WERI-Rb-1 (cell line): ENCODE data around the gene KRT73.

Source experiments
- DNase-seq: peaks from one replicate; pipeline ENCODE4 v3.0.0-alpha.2; 2020
- H3K27ac ChIP-seq: fragments of 250-450 bp; sonication (Bioruptor Pico); 2 replicates; pipeline ENCODE4 v1.5.1; 2020; ENCODE audit warnings: mild to moderate bottlenecking, moderate library complexity
- H3K27me3 ChIP-seq: fragments of 250-450 bp; sonication (Bioruptor Pico); 2 replicates; pipeline ENCODE4 v1.5.1; 2021; ENCODE audit warnings: mild to moderate bottlenecking, low read depth, moderate library complexity; ENCODE audit not compliant: insufficient read depth, severe bottlenecking
- H3K36me3 ChIP-seq: fragments of 250-450 bp; sonication (Bioruptor Pico); 2 replicates; pipeline ENCODE4 v1.5.1; 2020; ENCODE audit warnings: mild to moderate bottlenecking, moderate library complexity
- H3K4me3 ChIP-seq: 2 replicates; pipeline ENCODE4 v1.5.1; 2011; ENCODE audit warnings: low read depth, mild to moderate bottlenecking, control low read depth, low read length
- H3K9me3 ChIP-seq: fragments of 250-450 bp; sonication (Bioruptor Pico); 2 replicates; pipeline ENCODE4 v1.5.1; 2021; ENCODE audit warnings: mild to moderate bottlenecking, moderate library complexity; ENCODE audit not compliant: severe bottlenecking
- TF ChIP-seq, protein P1 (sequence below): IDR thresholded peaks from 2 replicates; pipeline ENCODE4 v1.5.1; 2011; ENCODE audit warnings: low read depth, mild to moderate bottlenecking, control low read depth, inconsistent platforms, low read length

KRT73 gene

GRCh38 chr12:52662093-52662917, 43.9 kb upstream of the KRT73 start:
- H3K27me3 ChIP-seq, result peaks cover 94% of the 10 kb centered on the region
- H3K9me3 ChIP-seq, result no peaks in the 10 kb centered on the region
- no peak for DNase-seq
- no peaks in the 10 kb centered on the region for H3K36me3 ChIP-seq
- no peak overlapping the region for H3K4me3 ChIP-seq
- no peak overlapping the region for H3K27ac ChIP-seq
- TF ChIP-seq, protein P1, sequence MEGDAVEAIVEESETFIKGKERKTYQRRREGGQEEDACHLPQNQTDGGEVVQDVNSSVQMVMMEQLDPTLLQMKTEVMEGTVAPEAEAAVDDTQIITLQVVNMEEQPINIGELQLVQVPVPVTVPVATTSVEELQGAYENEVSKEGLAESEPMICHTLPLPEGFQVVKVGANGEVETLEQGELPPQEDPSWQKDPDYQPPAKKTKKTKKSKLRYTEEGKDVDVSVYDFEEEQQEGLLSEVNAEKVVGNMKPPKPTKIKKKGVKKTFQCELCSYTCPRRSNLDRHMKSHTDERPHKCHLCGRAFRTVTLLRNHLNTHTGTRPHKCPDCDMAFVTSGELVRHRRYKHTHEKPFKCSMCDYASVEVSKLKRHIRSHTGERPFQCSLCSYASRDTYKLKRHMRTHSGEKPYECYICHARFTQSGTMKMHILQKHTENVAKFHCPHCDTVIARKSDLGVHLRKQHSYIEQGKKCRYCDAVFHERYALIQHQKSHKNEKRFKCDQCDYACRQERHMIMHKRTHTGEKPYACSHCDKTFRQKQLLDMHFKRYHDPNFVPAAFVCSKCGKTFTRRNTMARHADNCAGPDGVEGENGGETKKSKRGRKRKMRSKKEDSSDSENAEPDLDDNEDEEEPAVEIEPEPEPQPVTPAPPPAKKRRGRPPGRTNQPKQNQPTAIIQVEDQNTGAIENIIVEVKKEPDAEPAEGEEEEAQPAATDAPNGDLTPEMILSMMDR, result no peak

GRCh38 chr12:52661668-52662067, 43.3 kb upstream of the KRT73 start:
- H3K36me3 ChIP-seq, result no peaks in the 10 kb centered on the region
- TF ChIP-seq, protein P1, result no peak
- H3K27me3 ChIP-seq, result peaks cover 98% of the 10 kb centered on the region
- H3K27ac ChIP-seq, result no peak overlapping the region
- H3K4me3 ChIP-seq, result no peak overlapping the region
- H3K9me3 ChIP-seq, result no peaks in the 10 kb centered on the region
- no peak for DNase-seq

- H3K27me3 ChIP-seq, result peaks cover 98% of the 10 kb centered on the region
- H3K36me3 ChIP-seq, result no peaks in the 10 kb centered on the region
- no peaks in the 10 kb centered on the region for H3K9me3 ChIP-seq
- no peak overlapping the region for H3K27ac ChIP-seq
- TF ChIP-seq, protein P1, result no peak
- DNase-seq, result no peak
- H3K4me3 ChIP-seq, result no peak overlapping the region
These were observed 42.7 kb upstream of the KRT73 start for GRCh38 chr12:52660934-52661499.

DNA sequence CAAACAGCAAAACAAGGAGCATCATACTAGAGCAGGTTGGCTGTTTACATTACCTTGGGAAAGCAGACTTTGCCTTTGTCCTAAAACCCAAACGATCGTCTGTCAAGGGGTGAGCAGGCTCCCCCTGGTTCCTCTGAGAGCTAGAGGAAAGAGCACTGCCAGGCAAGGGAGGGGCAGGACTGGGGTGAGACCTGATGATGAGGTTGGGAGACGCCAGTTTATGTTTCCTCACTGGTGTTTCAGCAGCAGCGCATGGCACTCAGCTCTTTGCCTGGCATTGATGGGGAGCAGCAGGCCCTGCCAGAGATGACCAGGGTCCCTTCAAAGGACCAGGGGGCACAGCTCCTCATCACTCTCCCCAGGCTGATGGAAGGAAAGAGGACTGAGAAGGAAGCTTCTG, 41.6 kb upstream of the KRT73 start:
- TF ChIP-seq, protein P1, result no peak
- peaks cover 91% of the 10 kb centered on the region for H3K27me3 ChIP-seq
- no peaks in the 10 kb centered on the region for H3K36me3 ChIP-seq
- DNase-seq, result no peak
- H3K9me3 ChIP-seq, result no peaks in the 10 kb centered on the region
- H3K27ac ChIP-seq, result no peak overlapping the region
- H3K4me3 ChIP-seq, result no peak overlapping the region

GRCh38 chr12:52659395-52659794, 41.0 kb upstream of the KRT73 start:
- no peak for DNase-seq
- H3K27me3 ChIP-seq, result peaks cover 91% of the 10 kb centered on the region
- no peak overlapping the region for H3K27ac ChIP-seq
- no peaks in the 10 kb centered on the region for H3K9me3 ChIP-seq
- TF ChIP-seq, protein P1, result no peak
- no peak overlapping the region for H3K4me3 ChIP-seq
- H3K36me3 ChIP-seq, result no peaks in the 10 kb centered on the region

DNA sequence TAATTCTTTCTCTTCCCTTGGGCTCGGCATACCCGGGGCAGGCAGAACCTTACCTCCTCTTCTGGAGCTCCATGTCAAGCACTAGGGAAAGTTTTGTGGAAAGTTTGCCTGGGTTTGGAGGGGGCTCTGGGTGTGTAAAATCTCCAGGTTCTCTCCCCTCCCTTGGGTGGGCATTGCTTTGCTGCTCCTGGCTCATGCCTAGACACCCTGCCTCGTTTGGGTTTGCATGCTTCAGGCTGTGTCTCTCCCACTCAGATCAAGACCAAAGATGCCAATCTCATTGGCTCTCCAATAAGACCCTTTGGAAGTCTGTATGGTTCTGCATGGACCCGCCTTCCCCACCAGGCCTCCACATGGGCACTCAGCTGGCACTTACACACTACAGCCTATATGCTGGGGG, 39.8 kb upstream of the KRT73 start:
- Histone ChIP-seq H3K36me3 (no peaks in the 10 kb centered on the region), H3K9me3 (no peaks in the 10 kb centered on the region), H3K27ac (no peak overlapping the region), H3K4me3 (no peak overlapping the region), H3K27me3 (peaks cover 91% of the 10 kb centered on the region)
- DNase-seq, result no peak
- TF ChIP-seq, protein P1, result no peak
